Left renal pelvis (tissue), 4 donors: ENCODE results near the gene USP20. TPM values are rescaled to one million over a fixed set of nuclear protein-coding genes. Genes with fewer than 3 reads are reported as not detected.

Source experiments
- DNase-seq, 4 donors: peaks; one replicate each; pipeline ENCODE4 v3.0.0-alpha.2; 2013; ENCODE audit warnings: low read depth in 4 of 4, low spot score in 3 of 4
- polyA plus RNA-seq, 4 donors: library from polyadenylated mRNA; unstranded; fragments of 120-200 nt; gene quantifications; one replicate each; pipeline ENCODE4 v1.2.1, GENCODE V29; 2013; ENCODE audit not compliant: insufficient read length in 4 of 4

USP20 gene
- polyA plus RNA-seq, 4 donors: 14.8 to 28.0 (median 19.6) TPM

DNA sequence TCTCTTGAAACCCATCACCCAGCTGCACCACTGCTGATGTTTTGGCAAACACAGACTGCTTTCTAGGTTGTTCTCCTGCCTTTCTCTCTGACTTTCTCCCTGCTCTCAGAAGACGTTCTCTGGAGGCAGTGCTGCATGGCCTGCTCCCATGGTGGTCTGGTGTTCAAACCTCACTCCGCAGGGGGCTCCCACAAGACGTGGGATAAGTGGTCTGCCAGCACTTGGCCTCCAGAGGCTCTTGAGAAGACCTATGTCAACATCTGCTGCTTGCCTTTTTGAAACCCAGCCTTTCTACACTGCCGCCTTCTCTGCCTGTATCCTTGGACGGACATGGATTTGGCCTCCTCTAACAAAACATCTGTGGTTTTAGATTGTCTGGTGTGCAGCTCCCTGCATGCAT, 16.6 kb downstream of the USP20 start:
- no peak for DNase-seq

DNA sequence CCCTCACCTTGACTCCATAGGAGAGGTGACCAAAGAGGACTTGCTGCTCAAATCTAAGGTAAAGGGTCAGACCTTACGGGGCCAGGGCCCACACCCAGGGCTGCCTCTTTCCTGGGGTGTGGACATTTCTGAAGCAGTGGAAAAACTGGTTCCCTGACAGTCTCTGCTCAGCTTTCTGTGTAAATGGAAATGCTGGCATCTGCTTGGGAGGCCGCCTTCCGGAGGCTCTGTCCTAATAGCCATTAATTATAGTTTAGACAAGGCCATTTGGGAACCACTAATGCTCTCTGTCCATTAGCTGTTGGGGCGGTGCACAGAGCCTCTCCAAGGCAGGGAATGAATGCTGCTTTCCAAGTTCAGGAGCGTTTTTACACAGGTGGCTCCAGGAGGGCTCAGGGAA, 17.3 kb downstream of the USP20 start:
- no peak for DNase-seq

DNA sequence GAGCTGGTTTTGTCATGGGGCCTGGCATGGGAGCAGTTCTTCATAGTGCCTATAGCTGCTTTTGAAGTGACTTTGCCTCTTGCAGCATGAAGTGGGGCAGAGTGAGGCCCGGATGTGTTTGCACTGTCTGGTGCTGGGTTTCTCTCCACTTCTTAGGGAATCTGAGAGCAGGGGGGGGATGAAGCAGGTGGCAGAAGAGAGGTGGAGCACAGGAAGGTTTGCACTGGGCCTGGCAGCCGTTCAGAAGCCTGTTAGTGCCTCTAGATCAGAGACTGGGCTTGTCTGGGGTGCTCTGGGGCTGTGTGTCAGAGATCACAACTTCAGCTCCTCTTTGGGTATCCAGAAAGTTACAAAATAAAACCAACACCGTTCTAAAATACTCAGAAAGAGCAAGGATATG, 18.4 kb downstream of the USP20 start:
- no peak for DNase-seq

DNA sequence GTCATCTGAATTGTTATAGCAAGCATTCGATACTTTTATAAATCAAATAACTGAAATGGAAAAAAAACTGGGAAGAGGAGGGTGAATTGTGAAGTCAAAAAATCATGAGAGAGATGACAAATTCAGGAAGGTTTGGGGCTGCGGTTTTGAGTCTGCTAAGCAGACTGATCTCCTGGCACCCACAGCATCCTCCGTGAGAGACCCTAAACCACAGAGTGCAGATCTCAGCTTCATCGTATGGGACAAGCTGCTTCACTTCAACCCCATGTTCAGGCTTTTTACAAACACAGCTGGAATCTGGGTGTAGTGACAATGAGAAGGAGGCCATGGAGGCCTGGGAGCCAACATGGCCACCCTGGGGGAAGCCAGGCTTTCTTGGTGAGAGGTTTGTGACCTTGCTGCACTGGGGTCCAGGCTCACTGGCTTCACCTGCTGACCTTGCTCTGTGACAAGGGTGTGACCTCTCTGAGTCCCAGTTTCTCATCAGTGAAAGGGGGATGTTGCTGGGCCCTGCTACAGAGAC, 19.4 kb downstream of the USP20 start:
- no peak for DNase-seq

DNA sequence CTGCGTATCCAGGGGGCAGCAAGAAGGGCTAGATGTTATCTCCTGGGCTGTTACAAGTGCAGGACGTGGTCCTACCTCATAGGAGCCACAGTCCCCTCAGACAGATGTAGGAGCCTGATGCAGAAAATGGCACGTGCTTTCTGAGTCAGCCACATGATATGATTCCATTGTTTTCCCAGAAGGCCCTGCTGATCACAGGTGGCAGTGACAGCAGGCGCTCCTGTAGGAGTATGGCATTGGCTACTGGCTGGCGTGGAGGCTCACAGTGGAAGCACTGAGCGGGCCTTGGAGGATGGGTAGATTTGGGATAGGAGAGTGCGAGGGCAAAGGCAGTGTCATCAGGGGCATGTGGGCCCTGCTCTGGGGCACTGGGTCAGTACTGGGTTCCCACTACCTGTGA, 21.9 kb downstream of the USP20 start:
- DNase-seq: no peak

DNA sequence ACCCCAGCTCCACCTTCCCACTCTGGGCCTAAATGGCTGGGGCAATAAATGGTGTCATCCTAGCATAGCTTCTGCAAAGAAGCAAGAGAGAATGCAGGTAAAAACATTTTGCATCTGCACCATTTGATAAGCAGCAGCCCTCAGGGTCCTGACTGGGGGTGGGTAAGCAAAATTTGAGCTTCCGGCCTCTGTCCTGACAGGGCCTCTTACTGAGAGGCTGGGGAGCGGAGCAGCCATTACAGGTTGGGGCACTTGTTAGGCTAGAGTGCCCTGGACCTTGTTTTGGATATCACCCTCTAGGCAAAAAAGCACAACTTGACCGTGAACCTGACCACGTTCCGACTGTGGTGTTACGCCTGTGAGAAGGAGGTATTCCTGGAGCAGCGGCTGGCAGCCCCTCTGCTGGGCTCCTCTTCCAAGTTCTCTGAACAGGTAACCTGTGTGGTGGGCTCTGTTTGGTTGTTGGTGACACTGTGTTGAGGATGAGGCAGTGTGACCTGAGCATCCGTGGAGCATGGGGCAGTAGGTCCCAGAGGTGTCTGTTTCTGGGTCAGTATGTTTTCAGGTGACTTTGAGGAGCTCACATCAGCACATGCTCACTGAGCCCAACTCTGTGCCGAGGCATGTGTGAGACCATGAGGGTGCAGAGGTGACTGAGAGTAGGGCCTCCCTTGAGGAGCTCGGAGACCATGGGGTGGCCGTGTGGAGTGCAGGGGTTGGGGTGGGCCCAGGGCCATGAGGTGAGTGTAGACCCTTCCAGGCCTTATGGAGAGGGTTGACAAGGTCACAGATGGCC, 23.1 kb downstream of the USP20 start:
- DNase-seq: no peak

DNA sequence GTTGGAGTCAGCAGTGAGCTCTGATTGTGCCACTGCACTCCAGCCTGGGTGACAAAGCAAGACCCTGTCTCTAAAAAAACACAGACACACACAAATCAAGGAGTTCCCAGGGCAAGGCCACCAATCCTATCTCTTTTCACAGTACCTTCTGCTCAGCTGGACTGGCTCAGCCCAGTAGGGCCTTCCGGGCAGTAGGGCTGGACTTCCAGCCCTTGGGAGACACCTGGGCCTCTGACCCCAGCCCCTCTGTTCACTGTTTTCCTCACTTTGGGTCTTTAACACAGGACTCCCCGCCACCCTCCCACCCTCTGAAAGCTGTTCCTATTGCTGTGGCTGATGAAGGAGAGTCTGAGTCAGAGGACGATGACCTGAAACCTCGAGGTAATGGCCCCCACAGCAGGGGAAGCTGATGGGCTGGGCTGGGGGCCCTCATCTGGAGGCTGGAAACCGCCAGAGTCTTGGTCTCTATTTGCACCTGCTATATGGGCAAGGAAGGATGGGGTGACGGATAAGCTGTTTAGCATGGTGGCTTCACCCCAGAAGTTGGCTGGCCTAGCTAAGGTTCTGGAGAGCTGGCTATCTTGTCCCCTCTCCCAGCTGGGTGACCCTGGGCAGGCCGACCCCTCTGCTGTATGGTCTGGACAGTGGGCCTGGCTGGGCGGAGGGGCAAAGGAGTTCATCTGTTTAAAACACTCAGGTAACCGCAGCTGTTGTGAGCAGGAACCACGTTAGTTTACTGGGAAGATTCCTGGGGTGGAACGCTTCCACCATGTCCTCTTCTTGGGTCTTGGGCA, 25.6 kb downstream of the USP20 start:
- DNase-seq: no peak

DNA sequence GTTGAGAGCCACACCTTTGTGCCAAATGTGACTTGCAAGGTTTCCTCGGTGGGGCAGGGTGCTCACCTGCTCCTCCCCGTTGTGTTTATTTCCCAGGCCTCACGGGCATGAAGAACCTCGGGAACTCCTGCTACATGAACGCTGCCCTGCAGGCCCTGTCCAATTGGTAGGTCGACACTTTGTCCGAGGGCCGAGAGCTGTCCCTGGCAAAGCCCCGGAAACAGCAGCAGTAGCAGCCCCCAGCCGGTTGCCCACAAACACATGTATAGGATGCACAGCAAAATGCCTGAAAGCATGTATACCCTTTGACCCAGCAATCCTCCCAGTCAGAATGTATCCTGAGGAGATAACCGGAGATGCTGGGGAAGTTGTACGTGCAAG, 26.2 kb downstream of the USP20 start:
- no peak for DNase-seq

DNA sequence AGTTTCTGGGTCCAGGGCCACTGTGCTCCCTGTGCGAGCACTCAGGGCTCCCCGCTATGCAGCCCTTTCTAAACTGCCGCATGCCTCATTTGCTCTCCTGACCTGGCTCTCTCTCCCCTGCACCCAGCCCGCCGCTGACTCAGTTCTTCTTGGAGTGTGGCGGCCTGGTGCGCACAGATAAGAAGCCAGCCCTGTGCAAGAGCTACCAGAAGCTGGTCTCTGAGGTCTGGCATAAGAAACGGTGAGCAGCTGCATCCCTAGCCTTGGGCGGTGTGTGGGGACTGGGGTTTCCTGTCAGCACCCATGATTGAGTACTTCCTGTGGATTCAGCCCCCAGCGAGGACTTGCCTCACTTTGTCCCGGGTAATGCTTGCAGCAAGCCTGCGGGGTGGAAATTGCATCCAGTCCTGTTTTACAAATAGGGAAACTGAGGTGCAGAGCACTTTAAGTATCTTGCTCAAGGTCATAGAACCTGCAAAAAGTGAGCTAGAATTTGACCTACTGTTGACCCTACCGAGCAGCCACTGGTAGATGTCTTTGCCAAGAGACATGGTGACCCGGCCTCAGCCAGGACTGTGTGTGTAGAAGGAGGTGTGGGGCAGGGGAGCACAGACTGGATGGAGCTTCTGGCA, 27.9 kb downstream of the USP20 start:
- no peak for DNase-seq

DNA sequence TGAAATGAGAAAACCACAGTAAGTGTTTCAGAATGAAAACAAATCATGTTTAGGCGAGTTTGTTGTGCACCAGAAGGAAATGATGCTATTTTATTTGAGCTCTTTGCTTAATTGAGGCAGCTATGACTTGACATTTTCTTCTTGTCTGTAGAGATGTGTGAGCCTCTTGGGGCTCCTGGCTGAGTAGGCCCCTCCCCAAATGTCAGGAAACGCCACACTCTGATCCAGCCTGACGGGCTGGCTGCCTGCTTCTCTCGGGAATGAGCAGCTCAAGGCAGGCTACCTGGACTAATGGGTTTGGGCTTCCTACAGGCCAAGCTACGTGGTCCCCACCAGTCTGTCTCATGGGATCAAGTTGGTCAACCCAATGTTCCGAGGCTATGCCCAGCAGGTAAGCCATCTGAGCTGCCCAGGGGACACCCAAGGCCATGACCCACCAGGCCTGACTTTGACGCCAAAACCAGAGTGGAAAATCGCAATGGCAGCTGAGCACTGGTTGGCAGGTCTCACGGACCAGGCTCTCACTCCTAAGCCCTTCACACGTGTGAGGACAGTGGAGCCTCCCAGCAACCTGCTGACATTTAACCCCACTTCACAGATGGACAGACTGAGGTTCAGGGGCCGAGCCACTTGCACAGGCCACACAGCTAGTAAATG, 29.9 kb downstream of the USP20 start:
- no peak for DNase-seq

DNA sequence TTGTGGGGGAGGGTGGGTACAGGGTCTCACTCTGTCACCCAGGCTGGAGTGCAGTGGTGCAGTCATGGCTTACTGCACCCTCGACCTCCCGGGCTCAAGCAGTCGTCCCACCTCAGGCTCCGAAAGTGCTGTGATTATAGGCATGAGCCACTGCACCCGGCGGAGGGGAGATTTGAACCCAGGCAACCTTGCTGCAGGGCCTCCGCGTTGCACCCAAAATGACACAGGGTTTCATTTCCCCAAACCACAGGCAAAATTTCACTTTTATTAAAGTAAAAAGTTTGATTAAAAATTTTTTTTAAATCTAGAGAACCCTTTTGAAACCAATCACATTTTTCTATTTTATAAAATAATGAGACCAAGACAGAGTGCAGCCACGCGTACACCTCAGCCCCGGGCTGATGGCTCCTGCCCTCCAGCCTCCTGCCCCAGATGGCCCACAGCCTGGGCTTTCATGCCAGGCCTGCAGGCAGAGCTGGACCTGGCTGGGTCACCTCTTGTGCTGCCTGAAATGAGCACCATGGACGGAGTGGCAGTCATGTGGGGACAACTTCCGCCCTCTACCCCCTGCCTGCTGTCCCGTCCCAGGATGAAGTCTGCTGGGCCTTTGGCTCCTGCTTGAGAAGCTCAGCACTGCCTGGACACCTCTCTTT, 30.5 kb downstream of the USP20 start:
- DNase-seq: no peak

DNA sequence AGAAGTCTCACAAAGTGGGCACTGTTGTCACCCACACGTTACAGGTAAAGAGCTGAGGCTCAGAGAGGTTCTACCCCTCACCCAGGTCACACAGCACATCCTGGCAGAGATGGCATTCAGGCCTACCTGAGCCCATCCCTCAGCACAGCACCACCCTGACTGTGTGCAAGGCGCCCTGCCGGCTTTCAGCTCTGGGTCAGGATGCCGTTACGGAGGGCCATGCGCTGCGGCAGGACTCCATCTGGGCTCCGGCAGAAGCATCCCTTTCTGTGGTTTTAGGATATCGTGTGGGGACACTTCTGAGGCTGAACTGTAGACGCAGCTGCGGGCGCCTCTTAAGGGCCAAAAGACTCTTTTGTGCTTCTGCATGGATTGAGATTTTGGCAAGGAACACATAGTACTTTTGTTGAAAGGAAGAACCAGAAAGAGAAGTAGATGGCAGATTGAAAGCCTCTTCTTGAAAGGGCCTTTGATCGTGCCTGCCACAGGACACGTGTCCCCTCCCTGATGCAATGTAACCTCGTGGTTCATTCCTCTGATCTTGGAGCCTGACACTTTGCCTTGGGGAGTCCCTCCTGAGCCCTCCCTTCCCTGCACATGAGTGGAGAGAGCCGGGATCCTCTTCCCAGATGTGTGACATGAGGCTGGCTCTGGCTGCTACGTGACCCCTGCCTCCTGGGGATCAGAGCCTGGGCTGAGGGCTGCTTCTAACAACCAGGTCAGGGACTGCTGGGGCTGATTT, 31.3 kb downstream of the USP20 start:
- DNase-seq: no peak

DNA sequence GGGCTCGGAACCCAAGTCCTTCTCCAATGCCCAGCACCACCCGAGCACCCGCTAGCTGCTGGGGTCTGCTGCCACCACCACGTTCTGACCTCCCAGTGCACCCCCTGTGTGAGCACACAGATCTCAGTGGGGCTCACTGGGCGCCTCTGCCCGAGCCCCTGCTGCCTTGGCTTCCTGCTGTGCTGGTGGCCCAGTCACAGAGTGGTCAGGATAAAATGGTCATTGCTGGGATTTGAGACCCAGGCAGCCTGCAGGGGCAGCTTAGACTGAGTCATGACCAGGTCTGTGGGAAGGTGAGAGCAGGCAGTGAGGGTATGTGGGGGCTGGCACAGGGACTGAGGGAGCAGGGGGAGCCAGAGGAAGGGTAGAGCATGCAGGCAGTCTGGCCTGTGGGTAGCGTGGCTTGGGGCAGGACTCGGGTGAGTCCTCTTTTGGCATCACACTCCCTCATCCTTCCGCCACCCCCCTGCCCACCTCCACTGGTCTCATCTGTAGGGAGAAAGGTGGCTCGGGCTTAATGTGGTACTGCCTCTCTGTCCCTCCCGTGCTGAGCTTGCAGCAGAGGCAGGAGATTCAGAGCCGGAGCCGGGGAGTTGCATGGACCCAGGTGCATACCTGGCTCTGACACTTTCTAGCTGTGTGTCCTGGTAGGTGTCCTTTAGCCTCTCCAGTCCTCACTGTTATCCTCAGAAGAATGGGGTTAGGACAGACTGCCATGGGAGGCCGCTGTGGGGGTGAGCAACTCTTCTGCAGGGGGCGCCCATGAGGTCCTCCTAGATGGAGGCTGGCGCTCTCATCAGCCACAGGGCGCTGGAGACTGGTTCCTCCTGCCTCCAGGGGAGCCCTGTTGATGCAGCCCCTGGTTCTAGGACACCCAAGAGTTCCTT, 32.1 kb downstream of the USP20 start:
- DNase-seq: no peak

DNA sequence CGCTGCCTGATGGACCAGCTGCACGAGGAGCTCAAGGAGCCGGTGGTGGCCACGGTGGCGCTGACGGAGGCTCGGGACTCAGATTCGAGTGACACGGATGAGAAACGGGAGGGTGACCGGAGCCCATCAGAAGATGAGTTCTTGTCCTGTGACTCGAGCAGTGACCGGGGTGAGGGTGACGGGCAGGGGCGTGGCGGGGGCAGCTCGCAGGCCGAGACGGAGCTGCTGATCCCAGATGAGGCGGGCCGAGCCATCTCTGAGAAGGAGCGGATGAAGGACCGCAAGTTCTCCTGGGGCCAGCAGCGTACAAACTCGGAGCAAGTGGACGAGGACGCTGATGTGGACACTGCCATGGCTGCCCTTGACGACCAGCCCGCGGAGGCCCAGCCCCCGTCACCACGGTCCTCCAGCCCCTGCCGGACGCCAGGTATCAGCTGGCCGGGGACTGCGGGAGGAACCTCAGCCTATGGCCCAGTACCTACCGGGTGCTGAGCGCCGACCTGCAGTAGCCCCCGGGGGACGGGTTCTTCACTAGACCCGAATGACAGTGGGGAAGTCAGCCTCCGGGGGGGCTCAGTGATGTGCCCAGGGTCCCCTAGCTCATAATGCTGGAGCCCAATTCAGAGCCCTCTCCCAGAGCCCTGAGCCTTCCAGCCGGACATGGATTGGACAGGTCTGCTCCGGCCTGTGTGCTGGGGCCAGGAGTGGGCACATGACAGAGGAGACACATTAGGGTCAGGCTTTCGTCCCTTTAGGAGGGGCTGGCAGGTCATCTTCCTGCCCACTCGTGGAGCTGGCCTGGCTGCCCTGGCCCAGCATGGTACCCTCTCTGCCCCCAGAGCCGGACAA, 33.0 kb downstream of the USP20 start:
- no peak for DNase-seq

DNA sequence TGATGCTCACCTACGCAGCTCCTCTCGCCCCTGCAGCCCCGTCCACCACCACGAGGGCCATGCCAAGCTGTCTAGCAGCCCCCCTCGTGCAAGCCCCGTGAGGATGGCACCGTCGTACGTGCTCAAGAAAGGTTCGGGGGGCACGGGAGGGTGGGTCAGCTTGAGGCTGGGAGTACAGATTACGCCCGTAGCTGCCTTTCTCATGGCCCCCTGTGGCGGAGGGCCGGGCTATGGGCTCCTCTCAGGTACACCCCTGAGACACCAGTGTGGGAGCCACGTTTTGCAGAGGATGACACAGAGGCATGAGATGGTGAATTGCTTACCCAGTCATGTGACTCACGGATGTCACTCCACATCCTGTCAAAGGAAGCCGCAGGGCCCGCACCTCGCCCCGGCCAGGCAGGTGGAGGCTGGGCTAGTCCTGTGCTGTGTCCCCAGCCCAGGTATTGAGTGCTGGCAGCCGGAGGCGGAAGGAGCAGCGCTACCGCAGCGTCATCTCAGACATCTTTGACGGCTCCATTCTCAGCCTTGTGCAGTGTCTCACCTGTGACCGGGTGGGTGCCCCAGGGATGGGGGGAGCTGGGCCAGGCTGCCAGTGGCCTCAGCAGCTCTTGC, 33.7 kb downstream of the USP20 start:
- no peak for DNase-seq

DNA sequence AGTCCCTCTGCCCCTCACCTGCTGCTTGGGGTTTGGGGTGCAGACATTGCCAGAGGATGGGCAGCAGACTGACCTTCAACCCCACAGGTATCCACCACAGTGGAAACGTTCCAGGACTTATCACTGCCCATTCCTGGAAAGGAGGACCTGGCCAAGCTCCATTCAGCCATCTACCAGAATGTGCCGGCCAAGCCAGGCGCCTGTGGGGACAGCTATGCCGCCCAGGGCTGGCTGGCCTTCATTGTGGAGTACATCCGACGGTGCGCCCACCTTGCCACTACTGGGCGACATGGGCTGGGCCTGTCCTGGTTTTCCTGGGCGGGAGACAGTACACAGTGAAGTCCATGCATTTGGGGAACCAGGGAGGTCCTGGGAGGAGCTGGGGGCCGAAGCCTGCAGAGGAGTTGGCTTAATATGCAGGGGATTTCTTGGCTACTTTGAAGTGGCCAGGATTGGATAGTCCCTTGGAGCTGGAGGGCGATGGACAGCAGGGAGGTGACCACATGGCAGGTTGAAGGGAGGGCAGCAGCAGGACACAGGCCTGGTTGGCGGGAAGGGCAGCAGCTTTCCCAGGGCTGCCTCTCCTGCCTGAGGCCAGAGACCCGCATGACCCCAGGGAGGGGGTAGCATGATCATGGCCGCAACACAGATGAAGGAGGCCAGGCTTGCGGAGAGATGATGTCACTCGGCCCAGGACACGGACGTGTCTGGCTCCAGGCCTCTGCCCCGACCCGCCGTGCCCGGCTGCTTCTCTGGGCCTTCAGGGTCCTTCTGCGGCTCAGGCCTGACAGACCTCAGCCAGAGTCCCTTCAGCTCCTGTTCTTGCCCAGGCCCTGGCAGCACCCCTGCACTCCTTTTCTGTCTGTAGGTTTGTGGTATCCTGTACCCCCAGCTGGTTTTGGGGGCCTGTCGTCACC, 34.6 kb downstream of the USP20 start:
- no peak for DNase-seq
